ENCODE data around the gene TCP11L2. TPM values are rescaled to one million over a fixed set of nuclear protein-coding genes. Genes with fewer than 3 reads are reported as not detected.
"Not testable (repeated sequence)": the region's sequence is repeated elsewhere in the genome, so short reads cannot be mapped to it uniquely, and the experiment has no call there.

TCP11L2 gene
- total RNA-seq, 2 experiments from 2014 or later: 25.1 to 27.8 TPM

DNA sequence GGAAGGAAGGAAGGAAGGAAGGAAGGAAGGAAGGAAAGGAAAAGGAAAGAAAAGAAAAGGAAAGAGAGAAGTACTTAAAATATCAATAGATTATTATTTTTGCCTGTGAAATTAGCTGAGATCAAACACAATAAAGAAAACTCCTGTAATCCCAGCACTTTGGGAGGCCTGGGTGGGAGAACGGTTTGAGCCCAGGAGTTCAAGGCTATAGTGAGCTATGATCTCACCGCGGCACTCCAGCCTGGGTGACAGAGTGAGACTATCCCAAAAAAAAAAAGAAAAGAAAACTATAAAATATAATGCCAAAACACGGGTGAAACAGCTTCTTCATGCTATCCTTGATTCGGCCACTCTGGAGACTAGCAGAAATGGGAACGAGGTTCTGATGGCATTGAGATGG, 28.5 kb upstream of the TCP11L2 start:
- POLR2A ChIA-PET: no interaction called here
- H3K27ac Mint-ChIP-seq: no peak overlapping the region
- no peaks in the 10 kb centered on the region for H3K9me3 Mint-ChIP-seq
- H3K36me3 Mint-ChIP-seq (ENCODE audit: low read depth): no peaks in the 10 kb centered on the region
- peaks cover 12% of the 10 kb centered on the region for H3K4me1 Mint-ChIP-seq
- H3K4me3 Mint-ChIP-seq: no peak overlapping the region
- CTCF ChIA-PET: no interaction called here
- H3K27me3 Mint-ChIP-seq: peaks cover 5% of the 10 kb centered on the region
- DNase-seq: no peak

DNA sequence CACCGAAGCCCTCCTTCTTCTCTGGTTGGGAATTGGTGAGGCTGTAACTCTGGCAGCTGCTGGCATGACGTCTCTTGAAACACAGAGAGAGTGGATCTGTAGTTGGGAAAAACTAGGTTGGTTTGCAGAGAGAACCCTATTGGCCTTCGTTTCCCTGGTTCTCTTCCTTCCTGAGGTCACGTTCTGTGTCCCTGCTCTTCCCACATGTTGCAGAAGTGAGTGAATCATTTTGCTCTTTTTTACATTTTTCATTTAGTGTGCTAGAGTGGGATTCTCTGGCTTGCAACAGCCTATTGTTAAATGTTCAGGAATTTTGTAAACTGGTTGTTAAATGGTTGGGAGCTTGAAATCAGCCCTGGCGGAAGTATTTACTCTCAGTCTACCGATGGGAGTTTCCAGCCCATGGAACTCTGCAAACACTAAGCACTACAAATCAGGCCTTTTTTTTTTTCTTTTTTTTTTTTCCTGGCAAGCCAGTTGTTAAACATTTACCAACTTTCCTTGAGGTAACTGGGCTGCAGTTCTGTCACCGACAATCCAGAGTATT, 27.9 kb upstream of the TCP11L2 start:
- ChIA-PET CTCF (no interaction called here), POLR2A (no interaction called here)
- Mint-ChIP-seq H3K4me1 (peaks cover 6% of the 10 kb centered on the region), H3K27me3 (peaks cover 5% of the 10 kb centered on the region), H3K36me3 (ENCODE audit: low read depth) (no peaks in the 10 kb centered on the region), H3K27ac (no peak overlapping the region), H3K9me3 (no peaks in the 10 kb centered on the region), H3K4me3 (no peak overlapping the region)
- DNase-seq: no peak

DNA sequence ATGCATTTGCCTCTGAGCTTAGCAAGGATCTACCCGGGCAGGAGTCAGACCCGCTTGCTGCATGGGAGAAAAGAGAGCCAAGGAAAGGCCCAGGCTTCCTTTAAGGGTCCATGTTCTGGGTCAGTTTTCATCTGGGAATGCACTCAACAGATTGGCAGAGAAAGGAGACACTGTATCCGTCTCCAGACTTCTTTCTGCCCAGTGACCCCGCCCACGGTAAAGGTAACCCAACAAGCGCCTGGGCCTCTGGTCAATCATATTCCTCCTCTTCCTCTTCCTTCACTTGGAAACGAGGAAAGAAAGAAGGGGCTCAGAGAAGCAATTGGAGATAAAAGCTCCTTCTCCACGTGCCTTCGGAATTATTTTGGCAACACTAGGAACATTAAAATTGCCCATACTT, 27.1 kb upstream of the TCP11L2 start:
- no peak for DNase-seq
- CTCF ChIA-PET: no interaction called here
- H3K36me3 Mint-ChIP-seq (ENCODE audit: low read depth): no peaks in the 10 kb centered on the region
- no peak overlapping the region for H3K27ac Mint-ChIP-seq
- H3K4me3 Mint-ChIP-seq: no peak overlapping the region
- POLR2A ChIA-PET: no interaction called here
- H3K9me3 Mint-ChIP-seq: no peaks in the 10 kb centered on the region
- H3K27me3 Mint-ChIP-seq: peaks cover 5% of the 10 kb centered on the region
- H3K4me1 Mint-ChIP-seq: no peaks in the 10 kb centered on the region

DNA sequence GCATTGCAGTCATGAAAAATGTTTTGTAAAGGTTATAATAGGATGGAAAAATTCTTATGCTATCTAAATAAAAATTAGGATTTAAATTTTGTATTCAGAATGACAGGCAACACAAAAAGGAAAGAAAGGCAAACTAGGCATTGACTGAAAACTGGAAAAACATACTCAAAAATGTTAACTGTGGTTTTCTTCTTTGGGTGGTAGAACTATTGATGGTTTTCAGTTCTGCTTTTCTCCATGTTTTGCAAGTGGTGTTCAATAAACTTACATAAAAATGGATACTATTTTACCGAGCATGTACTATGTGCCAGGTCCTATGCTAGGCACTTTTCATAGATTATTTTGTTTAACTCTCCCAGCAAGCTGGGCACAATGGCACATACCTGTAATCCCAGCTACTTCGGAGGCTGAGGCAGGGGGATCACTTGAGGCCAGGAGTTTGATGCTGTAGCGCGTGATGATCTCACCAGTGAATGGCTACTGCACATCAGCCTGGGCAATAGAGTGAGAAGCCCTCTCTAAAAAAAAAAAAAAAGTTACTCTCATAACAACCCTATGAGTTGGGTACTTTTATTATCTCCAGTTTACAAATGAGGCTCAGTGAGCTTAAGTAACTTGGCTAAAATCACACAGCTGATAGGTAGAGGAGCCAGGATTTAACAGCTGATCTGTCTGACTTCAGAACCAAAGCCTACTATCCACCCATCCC, 26.3 kb upstream of the TCP11L2 start:
- POLR2A ChIA-PET: no interaction called here
- CTCF ChIA-PET: no interaction called here
- Mint-ChIP-seq H3K36me3 (ENCODE audit: low read depth) (no peaks in the 10 kb centered on the region), H3K9me3 (no peaks in the 10 kb centered on the region), H3K4me1 (no peaks in the 10 kb centered on the region), H3K27me3 (peaks cover 3% of the 10 kb centered on the region), H3K4me3 (no peak overlapping the region), H3K27ac (no peak overlapping the region)
- DNase-seq: no peak

DNA sequence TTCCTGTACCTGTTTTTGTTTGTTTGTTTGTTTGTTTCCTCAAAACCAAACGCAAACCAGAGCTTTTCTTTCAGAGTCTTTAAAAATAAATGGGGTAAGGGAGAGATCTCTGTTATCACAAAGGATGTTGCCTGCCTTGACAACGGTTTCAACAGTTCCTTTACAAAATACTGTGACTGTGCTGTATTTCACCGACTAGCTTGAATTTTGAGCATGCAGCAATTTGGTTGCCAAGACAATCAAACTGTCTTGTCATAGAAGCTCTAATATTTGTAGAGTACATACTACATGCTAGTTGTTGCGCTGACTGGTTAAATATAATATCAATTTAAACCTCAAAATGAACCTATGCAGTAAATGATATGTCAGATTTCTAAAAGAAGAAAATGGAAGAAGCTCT, 22.4 kb upstream of the TCP11L2 start:
- Mint-ChIP-seq H3K9me3 (peaks cover 3% of the 10 kb centered on the region), H3K36me3 (ENCODE audit: low read depth) (peaks cover 3% of the 10 kb centered on the region), H3K4me3 (no peak overlapping the region), H3K27ac (no peak overlapping the region), H3K4me1 (peaks cover 10% of the 10 kb centered on the region), H3K27me3 (peaks cover 6% of the 10 kb centered on the region)
- ChIA-PET CTCF (interaction anchor here (1.1 to 3.5 kb wide), 4 partner anchors 17 to 56 kb away, joined by 3 to 24 read pairs (median 8); no protein-coding TSS in a partner anchor), POLR2A (interaction anchor here (0.9 to 2.5 kb wide), 2 partner anchors 17 to 53 kb away, joined by 4 to 6 read pairs; no protein-coding TSS in a partner anchor)
- DNase-seq: no peak

DNA sequence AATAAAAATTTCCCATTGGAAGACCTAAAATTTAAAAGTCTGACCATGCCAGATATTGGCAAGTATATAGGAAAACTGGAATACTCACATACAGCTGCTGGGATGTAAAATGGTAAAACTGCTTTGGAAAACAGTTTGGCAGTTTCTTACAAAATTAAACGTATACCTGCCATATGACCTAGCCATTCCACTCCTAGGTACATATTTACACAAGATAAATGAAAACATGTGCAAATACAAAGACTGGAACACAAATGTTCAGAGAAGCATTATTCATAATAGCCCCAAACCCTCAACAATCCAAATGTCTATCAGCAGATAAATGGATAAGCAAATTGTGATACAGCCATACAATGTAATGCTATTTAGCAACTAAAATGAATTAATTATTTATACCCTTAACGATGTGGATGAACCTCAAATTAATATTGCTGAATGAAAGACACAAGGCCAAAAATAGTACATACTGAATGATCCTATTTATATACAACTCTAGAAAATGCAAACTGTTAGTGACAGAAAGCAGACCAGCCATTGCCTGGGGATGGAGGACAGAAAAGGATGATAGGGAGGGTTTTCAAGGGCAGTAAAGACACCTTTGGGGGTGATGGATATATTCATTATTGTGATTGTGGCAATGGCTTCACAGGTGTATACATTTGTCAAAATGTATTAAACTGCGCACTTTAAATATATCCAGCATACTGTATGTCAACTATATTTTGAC, 21.3 kb upstream of the TCP11L2 start:
- no peak for DNase-seq
- H3K36me3 Mint-ChIP-seq (ENCODE audit: low read depth): peaks cover 3% of the 10 kb centered on the region
- no peak overlapping the region for H3K27ac Mint-ChIP-seq
- CTCF ChIA-PET: interaction anchor here (1.4 to 4.5 kb wide), 7 partner anchors 10 to 59 kb away, joined by 3 to 100 read pairs (median 8); no protein-coding TSS in a partner anchor
- peaks cover 13% of the 10 kb centered on the region for H3K4me1 Mint-ChIP-seq
- H3K27me3 Mint-ChIP-seq: peaks cover 6% of the 10 kb centered on the region
- POLR2A ChIA-PET: no interaction called here
- no peak overlapping the region for H3K4me3 Mint-ChIP-seq
- peaks cover 3% of the 10 kb centered on the region for H3K9me3 Mint-ChIP-seq

DNA sequence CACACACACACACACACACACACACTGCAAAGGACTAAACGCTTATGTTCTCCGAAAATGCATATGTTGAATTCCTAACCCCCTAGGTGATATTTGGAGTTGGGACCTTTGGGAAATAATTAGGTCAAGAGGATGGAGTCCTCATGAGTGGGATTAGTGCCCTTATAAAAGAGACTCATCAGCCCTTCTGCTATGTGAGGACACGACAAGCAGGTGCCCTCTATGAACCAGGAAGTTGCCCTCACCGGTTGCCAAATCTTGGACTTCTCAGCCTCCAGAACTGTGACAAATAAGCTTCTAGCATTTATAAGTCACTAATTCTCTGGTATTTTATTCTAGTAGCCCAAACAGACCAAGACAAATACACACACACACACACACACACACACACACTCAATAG, 20.7 kb upstream of the TCP11L2 start:
- POLR2A ChIA-PET: interaction anchor here (1.1 to 1.5 kb wide), 2 partner anchors 19 to 54 kb away, joined by 5 to 7 read pairs; no protein-coding TSS in a partner anchor
- peaks cover 13% of the 10 kb centered on the region for H3K4me1 Mint-ChIP-seq
- no peak overlapping the region for H3K4me3 Mint-ChIP-seq
- peaks cover 6% of the 10 kb centered on the region for H3K27me3 Mint-ChIP-seq
- peaks cover 3% of the 10 kb centered on the region for H3K36me3 Mint-ChIP-seq (ENCODE audit: low read depth)
- CTCF ChIA-PET: interaction anchor here (1.1 to 4.5 kb wide), 11 partner anchors 11 to 85 kb away, joined by 3 to 100 read pairs (median 5); no protein-coding TSS in a partner anchor
- H3K27ac Mint-ChIP-seq: no peak overlapping the region
- peaks cover 3% of the 10 kb centered on the region for H3K9me3 Mint-ChIP-seq
- DNase-seq: no peak

DNA sequence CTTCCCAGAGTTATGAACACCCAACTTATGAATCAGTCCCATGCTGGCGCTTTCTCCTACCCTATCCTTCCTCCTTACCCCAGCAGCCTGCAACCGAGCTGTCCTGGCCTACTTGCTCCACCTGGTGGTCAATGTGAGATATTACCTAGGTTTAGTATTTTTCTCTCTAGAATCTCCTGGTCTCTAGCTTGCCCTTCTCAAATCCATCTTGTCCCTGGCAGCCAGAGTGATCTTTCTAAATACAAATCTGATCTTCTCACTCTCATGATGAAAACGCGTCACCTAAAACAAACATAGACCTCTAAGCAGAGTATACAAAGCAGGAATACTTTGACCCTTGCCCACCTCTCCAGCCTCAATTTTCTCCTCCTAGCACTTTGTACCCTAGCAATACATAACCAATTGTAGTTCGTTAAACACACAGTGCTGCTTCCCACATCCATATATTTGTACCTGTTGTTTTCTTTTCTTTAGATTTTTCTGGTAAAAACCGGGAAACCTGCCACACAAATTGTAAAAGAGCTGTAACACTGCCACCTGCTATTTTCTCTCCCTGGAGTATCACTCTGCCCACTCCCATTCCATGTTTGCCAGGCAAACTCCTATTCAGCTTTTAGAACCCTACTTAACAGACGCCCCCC, 20.0 kb upstream of the TCP11L2 start:
- Mint-ChIP-seq H3K4me3 (no peak overlapping the region), H3K36me3 (ENCODE audit: low read depth) (peaks cover 3% of the 10 kb centered on the region), H3K9me3 (peaks cover 3% of the 10 kb centered on the region), H3K27me3 (peaks cover 6% of the 10 kb centered on the region), H3K27ac (no peak overlapping the region), H3K4me1 (peaks cover 13% of the 10 kb centered on the region)
- ChIA-PET CTCF (interaction anchor here (0.7 to 4.5 kb wide), 17 partner anchors 9 to 85 kb away, joined by 3 to 100 read pairs (median 4); no protein-coding TSS in a partner anchor), POLR2A (interaction anchor here (1.1 to 1.5 kb wide), 3 partner anchors 11 to 55 kb away, joined by 3 to 7 read pairs (median 5); no protein-coding TSS in a partner anchor)
- peak; percentile 56 for DNase-seq

DNA sequence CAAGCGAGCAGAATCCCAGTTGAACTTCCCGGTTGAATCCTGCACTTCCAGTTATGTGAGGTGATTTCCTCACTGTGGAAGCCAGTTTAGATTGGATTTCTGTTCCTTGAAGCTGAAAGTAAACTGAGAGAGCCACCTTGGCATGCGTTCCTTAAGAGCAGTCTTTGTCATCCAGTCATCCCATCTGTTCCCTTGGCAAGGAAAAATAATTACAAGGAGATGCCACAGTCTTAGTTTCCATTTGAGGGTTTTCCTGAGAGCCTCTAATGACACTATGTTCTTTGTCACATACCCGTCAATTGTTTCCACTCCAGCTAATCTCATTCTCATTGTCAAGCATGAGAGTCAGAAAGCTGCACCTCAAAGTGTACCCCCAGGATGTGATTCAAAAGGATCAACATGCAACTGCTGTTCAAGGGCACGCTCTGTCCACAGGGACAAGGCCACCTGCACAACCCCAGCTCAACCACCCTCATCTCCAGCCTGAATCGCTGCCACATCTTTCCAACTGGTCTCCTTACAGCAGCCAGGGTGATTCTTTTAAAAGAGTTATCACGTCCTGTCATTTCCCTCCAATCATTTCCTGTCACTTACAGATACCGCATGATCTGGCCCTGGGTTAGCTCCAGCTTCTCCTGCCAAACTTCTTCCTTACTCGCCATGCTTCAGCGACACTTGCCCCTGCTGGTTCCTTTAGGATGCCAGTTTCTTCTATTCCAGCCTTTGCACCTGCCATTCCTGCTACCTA, 18.0 kb upstream of the TCP11L2 start:
- H3K27ac Mint-ChIP-seq: no peak overlapping the region

DNA sequence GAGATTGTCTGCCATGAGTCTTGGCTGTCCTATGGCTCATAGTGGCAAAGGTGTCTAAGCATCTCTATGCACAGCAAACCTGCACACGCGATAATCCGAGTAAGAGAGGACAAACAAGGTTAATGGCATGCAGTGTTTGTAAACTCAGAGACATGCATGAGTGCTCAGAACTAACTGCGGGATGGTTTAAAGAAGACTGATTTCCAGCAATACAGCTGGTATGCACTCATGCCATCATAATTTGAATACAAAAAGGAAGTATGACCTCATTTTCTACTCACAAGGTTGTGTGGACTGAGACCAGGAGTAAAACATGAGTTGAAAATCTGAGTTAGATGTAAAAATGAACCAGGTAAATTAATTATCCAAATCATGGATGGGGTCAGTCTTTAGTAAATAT, 16.6 kb upstream of the TCP11L2 start:
- H3K27ac Mint-ChIP-seq: no peak overlapping the region
- no peak overlapping the region for H3K4me3 Mint-ChIP-seq
- H3K4me1 Mint-ChIP-seq: peaks cover 18% of the 10 kb centered on the region
- ChIA-PET POLR2A (no interaction called here), CTCF (interaction anchor here (1.2 to 4.5 kb wide), 2 partner anchors 15 to 59 kb away, joined by 3 to 100 read pairs; no protein-coding TSS in a partner anchor)
- DNase-seq: no peak
- H3K27me3 Mint-ChIP-seq: peaks cover 3% of the 10 kb centered on the region
- peaks cover 3% of the 10 kb centered on the region for H3K36me3 Mint-ChIP-seq (ENCODE audit: low read depth)
- H3K9me3 Mint-ChIP-seq: peaks cover 3% of the 10 kb centered on the region

More for the DNA sequence above, 18.0 kb upstream of the TCP11L2 start:
- no peak for DNase-seq
- POLR2A ChIA-PET: interaction anchor here (1.2 kb wide), 1 partner anchor 57 kb away, joined by 6 read pairs; no protein-coding TSS in a partner anchor
- H3K9me3 Mint-ChIP-seq: peaks cover 3% of the 10 kb centered on the region
- peaks cover 3% of the 10 kb centered on the region for H3K27me3 Mint-ChIP-seq
- H3K4me1 Mint-ChIP-seq: peaks cover 18% of the 10 kb centered on the region
- no peak overlapping the region for H3K4me3 Mint-ChIP-seq
- H3K36me3 Mint-ChIP-seq (ENCODE audit: low read depth): peaks cover 3% of the 10 kb centered on the region
- CTCF ChIA-PET: interaction anchor here (1.1 to 4.5 kb wide), 5 partner anchors 10 to 61 kb away, joined by 3 to 100 read pairs (median 16); no protein-coding TSS in a partner anchor

DNA sequence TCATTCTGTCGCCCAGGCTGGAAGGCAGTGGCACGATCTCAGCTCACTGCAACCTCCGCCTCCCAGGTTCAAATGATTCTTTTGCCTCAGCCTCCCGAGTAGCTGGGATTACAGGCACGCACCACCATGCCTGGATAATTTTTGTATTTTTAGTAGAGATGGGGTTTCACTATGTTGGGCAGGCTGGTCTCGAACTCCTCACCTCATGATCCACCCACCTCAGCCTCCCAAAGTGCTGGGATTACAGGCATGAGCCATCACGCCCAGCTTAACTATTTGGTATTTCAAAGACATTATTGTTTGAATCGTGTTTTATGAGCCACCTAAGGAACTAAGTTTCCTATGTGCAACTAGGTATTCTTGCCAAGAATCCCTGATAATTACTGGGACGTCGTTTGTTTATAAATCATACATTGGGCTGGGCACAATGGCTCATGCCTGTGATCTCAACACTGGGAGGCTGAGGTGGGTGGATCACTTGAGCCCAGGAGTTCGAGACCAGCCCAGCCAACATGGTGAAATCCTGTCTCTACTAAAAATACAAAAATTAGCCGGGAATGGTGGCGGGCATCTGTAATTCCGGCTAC, 15.9 kb upstream of the TCP11L2 start:
- H3K9me3 Mint-ChIP-seq; H3K36me3 Mint-ChIP-seq (ENCODE audit: low read depth); DNase-seq; CTCF ChIA-PET; POLR2A ChIA-PET; H3K4me3 Mint-ChIP-seq; H3K27me3 Mint-ChIP-seq; H3K27ac Mint-ChIP-seq: not testable (repeated sequence)
- peaks cover 18% of the 10 kb centered on the region for H3K4me1 Mint-ChIP-seq

DNA sequence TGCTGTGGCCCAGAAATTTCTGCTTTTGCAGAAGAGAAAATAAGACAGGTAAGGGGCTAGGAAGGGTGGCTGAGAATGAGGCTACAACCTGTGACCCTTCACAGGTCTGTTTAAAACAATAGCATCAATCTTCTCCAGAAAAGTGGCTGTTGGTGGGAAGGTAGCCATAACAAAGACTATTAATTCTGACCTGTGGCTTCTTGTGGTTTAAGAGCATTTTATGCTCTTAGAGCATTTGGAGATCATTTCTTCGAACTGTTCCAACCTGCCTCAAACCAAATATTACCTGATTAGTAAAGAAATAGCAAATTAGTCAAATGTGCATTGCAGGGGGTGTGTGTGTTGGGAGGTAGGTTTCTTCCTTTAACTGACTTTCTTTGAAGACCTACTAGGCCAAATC, 15.2 kb upstream of the TCP11L2 start:
- H3K9me3 Mint-ChIP-seq: peaks cover under 1% of the 10 kb centered on the region
- POLR2A ChIA-PET: no interaction called here

More for the DNA sequence above, 15.2 kb upstream of the TCP11L2 start:
- CTCF ChIA-PET: interaction anchor here (1.0 kb wide), 1 partner anchor 59 kb away, joined by 3 read pairs; no protein-coding TSS in a partner anchor
- no peak for DNase-seq
- H3K4me3 Mint-ChIP-seq: no peak overlapping the region
- H3K36me3 Mint-ChIP-seq (ENCODE audit: low read depth): peaks cover under 1% of the 10 kb centered on the region
- peaks cover 3% of the 10 kb centered on the region for H3K27me3 Mint-ChIP-seq
- peaks cover 17% of the 10 kb centered on the region for H3K4me1 Mint-ChIP-seq
- H3K27ac Mint-ChIP-seq: no peak overlapping the region

All from activated CD4-positive, alpha-beta memory T cell treated with anti-CD3 and anti-CD28 coated beads, Interleukin-2, amount 10 ng/mL, durations not matched to agents 7 days and 5 days (primary cell).